Gastrocnemius medialis (tissue), 4 donors: ENCODE results near the gene CFAP54.

Experiments
- CTCF ChIP-seq, 5 experiments: fragments of 450-650 bp in 3 of 5; fragments of 200-600 bp in 2 of 5; sonication (generic) in 2 of 5; IDR thresholded peaks in 4 of 5; conservative IDR thresholded peaks in 1 of 5; 1 replicate in 4 of 5; 2 replicates in 1 of 5; pipeline ENCODE4 v1.5.1; 2016 to 2019; ENCODE audit warnings: antibody characterized with exemption in 5 of 5, mild to moderate bottlenecking in 3 of 5, moderate library complexity in 3 of 5
- POLR2A ChIP-seq, 2 donors: fragments of 450-650 bp; IDR thresholded peaks; one replicate each; pipeline ENCODE4 v1.6.1; 2017; ENCODE audit warnings: antibody characterized with exemption in 2 of 2, mild to moderate bottlenecking in 2 of 2, moderate library complexity in 2 of 2

- TF ChIP-seq CTCF (IDR thresholded peaks at IDR 0.05 in 4 of 5, conservative IDR thresholded peaks at IDR 0.05 in 1 of 5), result no peak
- TF ChIP-seq POLR2A (IDR thresholded peaks at IDR 0.05), result no peak
Measured at GRCh38 chr12:96897421-96897820, 408.0 kb downstream of the CFAP54 start.
